Heart right ventricle (tissue), 16 donors: Measurements from ENCODE around the gene TBC1D20. TPM values are rescaled to one million over a fixed set of nuclear protein-coding genes. Genes with fewer than 3 reads are reported as not detected.

ENCODE experiments used
- ATAC-seq, 8 donors: fragments of 200-7000 bp; cut with Tn5 transposase; one replicate each; pipeline ENCODE4 v1.9.1; 2020; ENCODE audit warnings: mild to moderate bottlenecking in 8 of 8, moderate library complexity in 8 of 8, moderate number of reproducible peaks in 1 of 8
- DNase-seq, 2 donors: peaks; one replicate each; pipeline ENCODE4 v3.0.0-alpha.2; 2020
- H3K27ac ChIP-seq, 10 donors: fragments of 200-600 bp; sonication (generic) in 2 of 10; one replicate each; pipeline versions ENCODE4 v1.5.0 to v1.8.0; 2020 to 2022; ENCODE audit warnings: mild to moderate bottlenecking in 3 of 10
- H3K27me3 ChIP-seq, 7 donors: fragments of 200-600 bp; one replicate each; pipeline ENCODE4 v1.8.0; 2021 to 2022; ENCODE audit warnings: mild to moderate bottlenecking in 2 of 7
- H3K36me3 ChIP-seq, 9 donors: fragments of 200-600 bp; sonication (generic) in 1 of 9; one replicate each; pipeline versions ENCODE4 v1.5.0 to v1.8.0; 2020 to 2022; ENCODE audit warnings: mild to moderate bottlenecking in 2 of 9
- H3K4me1 ChIP-seq, 9 donors: fragments of 200-600 bp; sonication (generic) in 1 of 9; one replicate each; pipeline versions ENCODE4 v1.5.0 to v1.8.0; 2020 to 2022; ENCODE audit warnings: mild to moderate bottlenecking in 4 of 9
- H3K4me3 ChIP-seq, 10 donors: fragments of 200-600 bp; sonication (generic) in 2 of 10; one replicate each; pipeline versions ENCODE4 v1.5.0 to v1.8.0; 2020 to 2022; ENCODE audit warnings: mild to moderate bottlenecking in 7 of 10, moderate library complexity in 2 of 10
- H3K9me3 ChIP-seq, 11 donors: fragments of 200-600 bp in 10 of 11; sonication (generic) in 2 of 11; one replicate each; pipeline versions ENCODE4 v1.5.0 to v1.8.0; 2013 to 2022; ENCODE audit warnings: mild to moderate bottlenecking in 2 of 11, control low read depth in 1 of 11, moderate library complexity in 1 of 11
- WGBS, 2 donors: extraction: QIAGEN DNeasy Blood & Tissue Kit; methylation state at CpG; one replicate each; pipeline ENCODE4 v1.1.7; 2013; ENCODE audit warnings: inconsistent platforms in 1 of 2; 5-methylcytosine and 5-hydroxymethylcytosine counted together
- intact Hi-C, 10 donors: fragments of 100-400 bp; cut with DNase I; formaldehyde crosslinking; loops; one replicate each; pipeline versions ENCODE4 v1.11.1 to v1.14.2; 2022
- polyA plus RNA-seq, 2 donors: library from polyadenylated mRNA; stranded (reverse); fragments of 200-250 nt; gene quantifications; one replicate each; pipeline ENCODE4 v1.2.3, GENCODE V29; 2013
- total RNA-seq, 10 donors: library from RNA; stranded (reverse); fragmentation: NEBNext Ultra II Directional in 3 of 10; extraction: Animal tissue kit (Norgen Biotek cat#: 25700) in 3 of 10; gene quantifications; one replicate each; pipeline versions ENCODE4 v1.2.1 to v1.2.4, GENCODE V29; 2021 to 2023
- TF ChIP-seq, protein P1 (sequence below), 9 donors: fragments of 200-600 bp; sonication (generic) in 2 of 9; IDR thresholded peaks; one replicate each; pipeline versions ENCODE4 v1.5.0 to v1.8.0; 2021 to 2022; ENCODE audit warnings: antibody characterized with exemption in 9 of 9, mild to moderate bottlenecking in 5 of 9, moderate library complexity in 1 of 9
- donor health status: Arrhythmogenic right ventricular cardiomyopathy.
- donor health status: ischemic (EF 13 %, LVEDD 7.1; RV severe dilation, severe dysfunction).
- donor health status: healthy with polysubstance abuse.
- donor health status: DM: no; HTN: yes; CAD: no.
- donor health status: DM: no; HTN: no; CAD: no.
- donor health status: ischemic (EF 25% LVEDD 6.9; RV normal size, moderate dysfunction).
- donor health status: ischemic (EF 25% LVEDD 5.7; RV mildly dilated, moderate dysfunction).
- donor health status: healthy.
- donor health status: DM: yes; HTN: yes; CAD: no.
- donor health status: Ischemic cardiomyopathy.
- donor health status: ischemic (EF 35%, LVEDD 5.7; RV mildly dilated, moderate dysfunction).
- donor health status: nonischemic (EF 11% LVEDD 7.7; RV severe dilation, severe dysfunction).
- donor health status: DM: yes; HTN: yes; CAD: no.
- donor health status: PGD.
- donor health status: ischemic (EF 29% LVEDD 5.4; RV normal size, mild dysfunction).
- donor health status: nonischemic (EF 23%, LVEDD 6.1; RV moderate dilation, normal function).

The TBC1D20 gene
- total and polyA plus RNA-seq, 12 donors, result 12.9 to 28.2 (median 22.9) TPM

DNA sequence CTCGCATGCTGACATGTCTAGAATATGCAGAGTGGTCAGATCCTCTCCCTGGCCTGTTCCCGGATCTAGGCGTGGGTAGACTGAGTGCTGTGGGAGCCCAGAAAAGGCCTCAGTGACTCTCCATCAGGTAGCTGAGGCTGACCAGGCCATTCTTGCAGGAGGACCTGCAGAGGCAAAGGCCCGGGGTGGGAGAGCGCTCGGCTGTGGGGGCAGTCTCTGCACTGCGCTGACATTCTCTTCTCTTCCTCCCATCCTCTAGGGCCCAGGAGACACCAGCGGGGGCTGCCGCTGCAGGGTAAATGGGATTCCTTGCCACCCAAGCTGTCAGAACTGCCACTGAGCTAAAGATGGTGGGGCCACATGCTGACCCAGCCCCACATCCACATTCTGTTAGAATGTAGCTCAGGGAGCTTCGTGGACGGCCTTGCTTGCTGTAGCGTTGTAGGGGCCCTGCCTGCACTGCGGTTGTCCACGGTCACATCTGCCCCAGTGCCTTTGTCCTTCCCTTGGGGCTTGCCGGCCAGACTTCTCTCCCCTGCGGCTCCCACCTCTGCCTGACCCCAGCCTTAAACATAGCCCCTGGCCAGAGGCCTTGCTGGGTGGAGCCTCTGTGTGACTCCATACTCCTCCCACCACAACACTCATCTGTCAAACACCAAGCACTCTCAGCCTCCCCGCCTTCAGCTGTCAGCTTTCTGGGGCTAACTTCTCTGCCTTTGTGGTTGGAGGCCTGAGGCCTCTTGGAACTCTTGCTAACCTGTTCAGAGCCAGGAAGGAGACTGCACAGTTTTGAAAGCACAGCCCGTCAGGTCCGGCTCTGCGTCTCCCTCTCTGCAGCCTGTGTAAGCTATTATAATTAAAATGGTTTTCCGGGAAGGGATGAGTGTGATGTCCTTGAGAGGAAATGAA, 32.0 kb downstream of the TBC1D20 start:
- Histone ChIP-seq H3K27me3 (no peaks in the 10 kb centered on the region), H3K4me1 (peaks cover 0 to 6% (median 0%) of the 10 kb centered on the region in 9 donors), H3K4me3 (no peak overlapping the region), H3K27ac (no peak overlapping the region), H3K9me3 (no peaks in the 10 kb centered on the region), H3K36me3 (peaks cover 0 to 90% (median 56%) of the 10 kb centered on the region in 9 donors)
- 84 to 85% methylated on average over 21 of the region's 21 CpGs for WGBS, 2 donors
- intact Hi-C loops, result no loop called here
- TF ChIP-seq, protein P1, sequence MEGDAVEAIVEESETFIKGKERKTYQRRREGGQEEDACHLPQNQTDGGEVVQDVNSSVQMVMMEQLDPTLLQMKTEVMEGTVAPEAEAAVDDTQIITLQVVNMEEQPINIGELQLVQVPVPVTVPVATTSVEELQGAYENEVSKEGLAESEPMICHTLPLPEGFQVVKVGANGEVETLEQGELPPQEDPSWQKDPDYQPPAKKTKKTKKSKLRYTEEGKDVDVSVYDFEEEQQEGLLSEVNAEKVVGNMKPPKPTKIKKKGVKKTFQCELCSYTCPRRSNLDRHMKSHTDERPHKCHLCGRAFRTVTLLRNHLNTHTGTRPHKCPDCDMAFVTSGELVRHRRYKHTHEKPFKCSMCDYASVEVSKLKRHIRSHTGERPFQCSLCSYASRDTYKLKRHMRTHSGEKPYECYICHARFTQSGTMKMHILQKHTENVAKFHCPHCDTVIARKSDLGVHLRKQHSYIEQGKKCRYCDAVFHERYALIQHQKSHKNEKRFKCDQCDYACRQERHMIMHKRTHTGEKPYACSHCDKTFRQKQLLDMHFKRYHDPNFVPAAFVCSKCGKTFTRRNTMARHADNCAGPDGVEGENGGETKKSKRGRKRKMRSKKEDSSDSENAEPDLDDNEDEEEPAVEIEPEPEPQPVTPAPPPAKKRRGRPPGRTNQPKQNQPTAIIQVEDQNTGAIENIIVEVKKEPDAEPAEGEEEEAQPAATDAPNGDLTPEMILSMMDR (IDR thresholded peaks at IDR 0.05), result no peak
- ATAC-seq (no peak), DNase-seq (no peak)

DNA sequence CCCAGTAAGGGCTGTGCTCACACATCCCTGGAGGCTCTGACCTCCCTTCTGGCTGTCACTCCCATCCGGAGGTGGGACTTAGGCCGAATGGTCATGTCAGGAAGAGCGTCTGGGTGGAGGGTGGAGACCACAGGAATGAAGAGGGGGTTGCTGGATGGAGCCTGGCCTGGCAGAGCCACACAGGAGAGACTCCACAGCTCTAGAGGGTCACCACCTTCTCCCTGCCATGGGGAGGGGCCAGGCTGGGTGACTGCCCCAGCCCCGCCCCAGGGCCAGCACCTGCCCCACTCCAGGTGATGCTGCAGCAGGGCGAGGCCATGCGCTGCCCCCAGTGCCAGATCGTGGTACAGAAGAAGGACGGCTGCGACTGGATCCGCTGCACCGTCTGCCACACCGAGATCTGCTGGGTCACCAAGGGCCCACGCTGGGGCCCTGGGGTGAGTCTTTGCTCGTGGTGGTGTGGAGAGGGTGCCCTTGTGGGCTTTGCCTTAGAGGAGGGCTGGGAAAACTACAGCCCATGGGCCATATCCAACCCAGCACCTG, 33.6 kb downstream of the TBC1D20 start:
- H3K27me3 ChIP-seq, result no peaks in the 10 kb centered on the region
- DNase-seq (no peak), ATAC-seq (no peak)
- intact Hi-C loops, result loop anchor here in 2 of 10 donors (10.0 kb wide), 2 partner anchors 56 to 74 kb away; no protein-coding TSS in a partner anchor
- H3K36me3 ChIP-seq, result peaks cover 0 to 95% (median 57%) of the 10 kb centered on the region in 9 donors
- H3K4me3 ChIP-seq, result no peak overlapping the region
- WGBS, 2 donors, result 88 to 91% methylated on average over 14 of the region's 14 CpGs
- no peak overlapping the region for H3K27ac ChIP-seq
- TF ChIP-seq, protein P1 (IDR thresholded peaks at IDR 0.05), result no peak
- no peaks in the 10 kb centered on the region for H3K9me3 ChIP-seq
- H3K4me1 ChIP-seq, result peaks cover 0 to 6% (median 0%) of the 10 kb centered on the region in 9 donors

DNA sequence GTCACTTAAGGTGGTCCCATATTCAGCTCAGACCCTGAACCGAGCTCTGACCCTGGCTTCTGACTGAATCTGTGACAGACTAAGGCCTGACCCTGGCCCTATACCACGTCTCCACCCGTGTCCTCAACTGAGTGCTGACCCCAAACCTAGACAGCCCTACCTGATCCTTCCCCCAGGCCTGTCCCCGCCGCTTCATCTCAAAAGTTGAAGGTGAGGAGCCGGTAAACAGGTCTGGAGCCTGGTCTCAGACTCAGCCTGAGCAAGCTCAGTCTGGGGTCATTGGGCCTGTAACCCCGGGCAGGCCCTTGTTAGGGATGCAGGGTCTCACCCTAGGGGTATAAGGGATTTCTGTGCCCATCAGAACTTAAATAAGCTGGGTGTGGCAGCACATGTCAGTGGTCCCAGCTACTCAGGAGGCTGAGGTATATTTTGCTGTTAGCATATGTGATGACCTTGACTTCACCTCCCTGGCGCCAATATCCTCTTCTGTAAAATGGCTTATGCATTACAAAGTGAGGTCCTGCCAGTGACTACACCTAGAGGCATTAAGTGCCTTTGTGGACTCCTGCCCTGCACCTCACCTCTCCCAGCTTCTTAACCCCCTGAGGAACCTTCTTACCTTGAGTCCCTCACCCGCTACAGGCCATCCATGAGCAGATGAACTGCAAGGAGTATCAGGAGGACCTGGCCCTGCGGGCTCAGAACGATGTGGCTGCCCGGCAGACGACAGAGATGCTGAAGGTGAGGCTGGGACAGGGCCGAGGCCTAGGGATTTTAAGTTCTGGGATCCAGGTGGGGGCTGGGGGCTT, 34.3 kb downstream of the TBC1D20 start:
- no peak for ATAC-seq

More for the DNA sequence above, 34.3 kb downstream of the TBC1D20 start:
- TF ChIP-seq, protein P1 (IDR thresholded peaks at IDR 0.05), result no peak
- Histone ChIP-seq H3K9me3 (no peaks in the 10 kb centered on the region), H3K4me1 (peaks cover 0 to 4% (median 0%) of the 10 kb centered on the region in 9 donors), H3K27ac (no peak overlapping the region), H3K27me3 (no peaks in the 10 kb centered on the region), H3K4me3 (no peak overlapping the region), H3K36me3 (peaks cover 0 to 99% (median 57%) of the 10 kb centered on the region in 9 donors)
- DNase-seq, result no peak
- 94 to 95% methylated on average over 14 of the region's 14 CpGs for WGBS, 2 donors
- intact Hi-C loops, result loop anchor here in 2 of 10 donors (10.0 kb wide), 2 partner anchors 57 to 73 kb away; no protein-coding TSS in a partner anchor
